K562 (cell line): ENCODE results near the gene COL5A1. TPM values are rescaled to one million over a fixed set of nuclear protein-coding genes. Genes with fewer than 3 reads are reported as not detected.

Experiments
- ATAC-seq: fragments of 200-7000 bp; cut with Tn5 transposase; 3 replicates; pipeline ENCODE4 v1.9.1; 2020; ENCODE audit warnings: moderate library complexity
- BruUV-seq: library from RNA; stranded (reverse); fragments of 400-500 nt; replicated peaks from 2 replicates; lab custom pipeline; 2021; lab: Mats Ljungman, UMichigan
- CTCF ChIA-PET: fragments of 300-600 bp; formaldehyde crosslinking; extraction: SDS; loops from one replicate; lab custom pipeline; 2021; ENCODE audit warnings: low intra/inter-chr PET ratio; lab: Yijun Ruan, JAX
- POLR2A ChIA-PET: fragments of 300-600, 350-650 bp; sonication (Branson Sonifier 250); formaldehyde crosslinking; extraction: SDS; loops from one replicate; lab custom pipeline; 2021; ENCODE audit warnings: antibody characterized with exemption, inconsistent platforms; lab: Yijun Ruan, JAX
- DNase-seq, 4 experiments: peaks; one replicate each; pipeline versions ENCODE4 v3.0.0 to v3.0.0-alpha.2; 2011 to 2018; ENCODE audit warnings: low spot score in 3 of 4, mixed read lengths in 3 of 4; ENCODE audit errors: extremely low read depth in 1 of 4
- FAIRE-seq: peaks from 2 replicates; lab custom pipeline; 2011; peaks lifted over from hg19 to GRCh38; lab: Jason Lieb, UNC
- H2AFZ ChIP-seq: 2 replicates; pipeline ENCODE4 v1.6.0; 2011; ENCODE audit warnings: low read depth, low read length, control low read depth, inconsistent platforms
- H3K27ac ChIP-seq: fragments of 200-600 bp; 3 replicates; pipeline ENCODE4 v1.8.0; 2011; ENCODE audit warnings: low read depth, mild to moderate bottlenecking, control low read depth, inconsistent platforms, low read length, moderate library complexity, mixed read lengths; ENCODE audit errors: extremely low read depth
- H3K27me3 ChIP-seq, 2 experiments: fragments of 300-600 bp in 1 of 2; 2 replicates in 1 of 2; 3 replicates in 1 of 2; pipeline versions ENCODE4 v1.6.0 to v1.8.0; 2011; ENCODE audit warnings: inconsistent platforms in 2 of 2, low read length in 2 of 2, mild to moderate bottlenecking in 1 of 2, mixed read lengths in 1 of 2, moderate library complexity in 1 of 2; ENCODE audit not compliant: control insufficient read depth in 2 of 2, insufficient read depth in 2 of 2
- H3K36me3 ChIP-seq: fragments of 300-600 bp; 3 replicates; pipeline ENCODE4 v1.8.0; 2011; ENCODE audit warnings: mild to moderate bottlenecking, low read length, inconsistent platforms; ENCODE audit not compliant: control insufficient read depth, insufficient read depth
- H3K4me1 ChIP-seq, 2 experiments: fragments of 200-600 bp in 1 of 2; replicated peaks in 1 of 2; 2 replicates in 1 of 2; 3 replicates in 1 of 2; pipeline versions ENCODE4 v1.5.1 to v1.8.0; 2011; ENCODE audit warnings: inconsistent platforms in 2 of 2, low read length in 2 of 2, mild to moderate bottlenecking in 1 of 2, mixed read lengths in 1 of 2, moderate library complexity in 1 of 2; ENCODE audit not compliant: control insufficient read depth in 2 of 2, insufficient read depth in 2 of 2
- H3K4me2 ChIP-seq: 2 replicates; pipeline ENCODE4 v1.6.1; 2011; ENCODE audit warnings: low read length, control low read depth, inconsistent platforms, mixed read lengths; ENCODE audit not compliant: insufficient read depth
- H3K4me3 ChIP-seq: fragments of 200-600 bp; sonication (generic), shearing (Covaris generic); 2 replicates; pipeline ENCODE4 v1.5.1; 2016; ENCODE audit warnings: control low read depth, inconsistent platforms
- H3K79me2 ChIP-seq: fragments of 200-600 bp; 3 replicates; pipeline ENCODE4 v1.8.0; 2011; ENCODE audit warnings: low read length, inconsistent platforms; ENCODE audit not compliant: control insufficient read depth, insufficient read depth
- H3K9ac ChIP-seq, 2 experiments: 2 replicates each; pipeline versions ENCODE4 v1.6.0 to v1.6.1; 2011; ENCODE audit warnings: low read depth in 2 of 2, low read length in 2 of 2, control low read depth in 1 of 2, inconsistent platforms in 1 of 2, mild to moderate bottlenecking in 1 of 2, mixed read lengths in 1 of 2; ENCODE audit not compliant: insufficient read depth in 1 of 2
- H3K9me1 ChIP-seq: one replicate; pipeline ENCODE4 v1.6.0; 2011; ENCODE audit warnings: inconsistent platforms, mild to moderate bottlenecking, low read length, moderate library complexity; ENCODE audit not compliant: control insufficient read depth, insufficient read depth
- H3K9me3 ChIP-seq: replicated peaks from 2 replicates; pipeline ENCODE4 v1.5.1; 2011; ENCODE audit warnings: low read depth, low read length, inconsistent platforms; ENCODE audit not compliant: control insufficient read depth, insufficient read depth
- H4K20me1 ChIP-seq: replicated peaks from 2 replicates; pipeline ENCODE4 v1.6.1; 2011; ENCODE audit warnings: low read length, inconsistent platforms, mixed read lengths; ENCODE audit not compliant: control insufficient read depth, insufficient read depth
- GATA2 ChIP-seq: sonication (generic); formaldehyde crosslinking; IDR thresholded peaks from 2 replicates; pipeline ENCODE4 v1.4.0; 2020; ENCODE audit warnings: mild to moderate bottlenecking, missing genetic modification reagents
- GATAD2B ChIP-seq: fragments of 450-650 bp; IDR thresholded peaks from 2 replicates; pipeline ENCODE4 v1.6.1; 2017; ENCODE audit warnings: mild to moderate bottlenecking, borderline replicate concordance
- HSF4 ChIP-seq: fragments of 250-450 bp; sonication (Bioruptor Pico); IDR thresholded peaks from 2 replicates; pipeline ENCODE4 v2.1.2; 2022; ENCODE audit warnings: mild to moderate bottlenecking, moderate library complexity, borderline replicate concordance
- MCM7 ChIP-seq, 2 experiments: fragments of 450-650 bp; IDR thresholded peaks; 2 replicates each; pipeline ENCODE4 v1.6.1; 2016 to 2018
- MEF2A ChIP-seq: IDR thresholded peaks from 2 replicates; pipeline ENCODE4 v1.6.1; 2011; ENCODE audit warnings: low read depth, mild to moderate bottlenecking, low read length, moderate library complexity; ENCODE audit not compliant: control insufficient read depth
- MYC ChIP-seq, 2 experiments: fragments of 250-450 bp in 1 of 2; sonication (Bioruptor Pico) in 1 of 2; IDR thresholded peaks; 2 replicates each; pipeline versions ENCODE4 v1.5.1 to v1.6.1; 2012 to 2021; ENCODE audit warnings: low read depth in 2 of 2, borderline replicate concordance in 1 of 2, improper control_type of control experiment in 1 of 2, low read length in 1 of 2, mild to moderate bottlenecking in 1 of 2, moderate library complexity in 1 of 2
- SIRT6 ChIP-seq: IDR thresholded peaks from one replicate; pipeline ENCODE4 v1.6.1; 2012; ENCODE audit warnings: low read depth, mild to moderate bottlenecking, control low read depth, inconsistent platforms, low read length, moderate library complexity
- TGIF2 ChIP-seq: sonication (generic); formaldehyde crosslinking; IDR thresholded peaks from 2 replicates; pipeline ENCODE4 v1.8.1; 2022; ENCODE audit warnings: mild to moderate bottlenecking, missing genetic modification reagents, moderate library complexity
- ZNF232 ChIP-seq: sonication (generic); formaldehyde crosslinking; IDR thresholded peaks from 2 replicates; pipeline ENCODE4 v1.8.0; 2022; ENCODE audit warnings: mild to moderate bottlenecking, missing genetic modification reagents
- ZNF57 ChIP-seq: fragments of 450-650 bp; formaldehyde crosslinking; IDR thresholded peaks from 2 replicates; pipeline ENCODE4 v1.4.0; 2020; ENCODE audit warnings: mild to moderate bottlenecking, moderate library complexity
- WGBS: fragments of 100-300 bp; shearing (Covaris generic); methylation state at CpG from one replicate; pipeline ENCODE4 v1.1.6; 2016; ENCODE audit warnings: low coverage, mixed read lengths; ENCODE audit not compliant: insufficient coverage; ENCODE audit errors: missing lambda C conversion rate; 5-methylcytosine and 5-hydroxymethylcytosine counted together
- in situ Hi-C: fragments of 300-500 bp; cut with MboI; formaldehyde crosslinking; loops from 4 replicates; pipeline ENCODE4 v1.15.0; 2018; ENCODE audit warnings: inconsistent platforms, mixed read lengths
- intact Hi-C: fragments of 100-400 bp; cut with micrococcal nuclease; formaldehyde crosslinking; loops from 2 replicates; pipeline ENCODE4 v1.14.2; 2022
- polyA plus RNA-seq, 8 experiments: library from polyadenylated mRNA; depleted of rRNA in 4 of 8; stranded (reverse) in 5 of 8; unstranded in 3 of 8; fragments of >200 nt; fragmentation: Nextera tagmentation in 2 of 8; fragmentation: Illumina TruSeq in 1 of 8; extraction: Ambion mirVana in 2 of 8; extraction: Trizol in 1 of 8; gene quantifications; 2 replicates each; pipeline versions ENCODE4 v1.2.1 to v1.2.3, GENCODE V29; 2011 to 2014; ENCODE audit warnings: inconsistent platforms in 1 of 8, missing spikeins in 1 of 8
- total RNA-seq, 7 experiments: library from RNA; depleted of rRNA in 6 of 7; stranded (reverse); fragments of >200 nt in 6 of 7; fragmentation: Illumina TruSeq in 2 of 7; extraction: Trizol in 2 of 7; gene quantifications; 2 replicates each; pipeline versions ENCODE4 v1.2.1 to v1.2.3, GENCODE V29; 2011 to 2021; ENCODE audit warnings: low replicate concordance in 1 of 7
- TF ChIP-seq, protein P1 (sequence below): fragments of 250-450 bp; sonication (Bioruptor Pico); IDR thresholded peaks from 2 replicates; pipeline ENCODE4 v1.4.0; 2020; ENCODE audit warnings: borderline replicate concordance
- TF ChIP-seq, protein P2 (sequence below): fragments of 450-650 bp; IDR thresholded peaks from 2 replicates; pipeline ENCODE4 v1.6.1; 2016; ENCODE audit warnings: low read depth, mild to moderate bottlenecking, moderate library complexity
- TF ChIP-seq, protein P3 (sequence below): sonication (generic); formaldehyde crosslinking; IDR thresholded peaks from 2 replicates; pipeline ENCODE4 v1.8.0; 2022; ENCODE audit warnings: mild to moderate bottlenecking, missing genetic modification reagents, borderline replicate concordance

Gene COL5A1
- total and polyA plus RNA-seq, 9 of the 15 experiments (the other 6 are each of a cell fraction or from before 2014, with no cell fraction given) = under 0.01 to 0.13 (median 0.04) TPM; not detected in 6

- 3% methylated on average over 25 of the region's 30 CpGs for WGBS
- intact Hi-C loops = no loop called here
- H2AFZ ChIP-seq = no peak overlapping the region
- peaks cover 15% of the 10 kb centered on the region for H4K20me1 ChIP-seq
- no peak overlapping the region for H3K27ac ChIP-seq
- ATAC-seq (no peak), DNase-seq (no peak), FAIRE-seq (no peak)
- H3K36me3 ChIP-seq = no peaks in the 10 kb centered on the region
- no peaks in the 10 kb centered on the region for H3K9me3 ChIP-seq
- no TSS peak for BruUV-seq
- H3K27me3 ChIP-seq = peaks cover 18 to 56% of the 10 kb centered on the region in 2 experiments; a peak in 4 of 5 replicates
- ChIA-PET POLR2A (no interaction called here), CTCF (no interaction called here)
- in situ Hi-C loops = no loop called here
- no peak overlapping the region for H3K4me3 ChIP-seq
- peaks cover 4% of the 10 kb centered on the region for H3K9me1 ChIP-seq
- H3K79me2 ChIP-seq = no peaks in the 10 kb centered on the region
- no peak overlapping the region for H3K9ac ChIP-seq
- no peak overlapping the region for H3K4me2 ChIP-seq
- peaks cover 0 to 10% of the 10 kb centered on the region in 2 experiments; a peak in 2 of 5 replicates for H3K4me1 ChIP-seq
- TF ChIP-seq, protein P1, sequence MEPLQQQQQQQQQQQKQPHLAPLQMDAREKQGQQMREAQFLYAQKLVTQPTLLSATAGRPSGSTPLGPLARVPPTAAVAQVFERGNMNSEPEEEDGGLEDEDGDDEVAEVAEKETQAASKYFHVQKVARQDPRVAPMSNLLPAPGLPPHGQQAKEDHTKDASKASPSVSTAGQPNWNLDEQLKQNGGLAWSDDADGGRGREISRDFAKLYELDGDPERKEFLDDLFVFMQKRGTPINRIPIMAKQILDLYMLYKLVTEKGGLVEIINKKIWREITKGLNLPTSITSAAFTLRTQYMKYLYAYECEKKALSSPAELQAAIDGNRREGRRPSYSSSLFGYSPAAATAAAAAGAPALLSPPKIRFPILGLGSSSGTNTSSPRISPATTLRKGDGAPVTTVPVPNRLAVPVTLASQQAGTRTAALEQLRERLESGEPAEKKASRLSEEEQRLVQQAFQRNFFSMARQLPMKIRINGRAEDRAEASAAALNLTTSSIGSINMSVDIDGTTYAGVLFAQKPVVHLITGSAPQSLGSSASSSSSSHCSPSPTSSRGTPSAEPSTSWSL (CRISPR knock-in tag) = no peak
- TF ChIP-seq SIRT6 (no peak), MCM7 (IDR thresholded peaks at IDR 0.05) (no peak), ZNF57 (CRISPR knock-in tag) (no peak), MYC (IDR thresholded peaks at IDR 0.05; ENCODE audit: low read depth, low read length) (no peak), MYC (CRISPR knock-in tag; IDR thresholded peaks at IDR 0.05; ENCODE audit: borderline replicate concordance, low read depth) (no peak), GATAD2B (no peak), GATA2 (no peak), ZNF232 (no peak), HSF4 (no peak), MEF2A (no peak), TGIF2 (CRISPR knock-in tag) (no peak)
- TF ChIP-seq, protein P2, sequence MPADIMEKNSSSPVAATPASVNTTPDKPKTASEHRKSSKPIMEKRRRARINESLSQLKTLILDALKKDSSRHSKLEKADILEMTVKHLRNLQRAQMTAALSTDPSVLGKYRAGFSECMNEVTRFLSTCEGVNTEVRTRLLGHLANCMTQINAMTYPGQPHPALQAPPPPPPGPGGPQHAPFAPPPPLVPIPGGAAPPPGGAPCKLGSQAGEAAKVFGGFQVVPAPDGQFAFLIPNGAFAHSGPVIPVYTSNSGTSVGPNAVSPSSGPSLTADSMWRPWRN = no peak
- TF ChIP-seq, protein P3, sequence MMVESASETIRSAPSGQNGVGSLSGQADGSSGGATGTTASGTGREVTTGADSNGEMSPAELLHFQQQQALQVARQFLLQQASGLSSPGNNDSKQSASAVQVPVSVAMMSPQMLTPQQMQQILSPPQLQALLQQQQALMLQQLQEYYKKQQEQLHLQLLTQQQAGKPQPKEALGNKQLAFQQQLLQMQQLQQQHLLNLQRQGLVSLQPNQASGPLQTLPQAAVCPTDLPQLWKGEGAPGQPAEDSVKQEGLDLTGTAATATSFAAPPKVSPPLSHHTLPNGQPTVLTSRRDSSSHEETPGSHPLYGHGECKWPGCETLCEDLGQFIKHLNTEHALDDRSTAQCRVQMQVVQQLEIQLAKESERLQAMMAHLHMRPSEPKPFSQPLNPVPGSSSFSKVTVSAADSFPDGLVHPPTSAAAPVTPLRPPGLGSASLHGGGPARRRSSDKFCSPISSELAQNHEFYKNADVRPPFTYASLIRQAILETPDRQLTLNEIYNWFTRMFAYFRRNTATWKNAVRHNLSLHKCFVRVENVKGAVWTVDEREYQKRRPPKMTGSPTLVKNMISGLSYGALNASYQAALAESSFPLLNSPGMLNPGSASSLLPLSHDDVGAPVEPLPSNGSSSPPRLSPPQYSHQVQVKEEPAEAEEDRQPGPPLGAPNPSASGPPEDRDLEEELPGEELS (CRISPR knock-in tag) = no peak
These were observed 59.2 kb downstream of the COL5A1 start for GRCh38 chr9:134700636-134701350.
